HepG2 (cell line): Measurements from ENCODE around the gene ASB16. TPM values are rescaled to one million over a fixed set of nuclear protein-coding genes. Genes with fewer than 3 reads are reported as not detected.
A peak's percentile ranks its signal among the peaks of the same experiment; 100 is the strongest.

Source experiments
- CAMTA2 ChIP-seq: sonication (generic); formaldehyde crosslinking; IDR thresholded peaks from 2 replicates; pipeline ENCODE4 v1.4.0; 2020; ENCODE audit warnings: mild to moderate bottlenecking, missing genetic modification reagents, borderline replicate concordance
- CBX1 ChIP-seq: IDR thresholded peaks from one replicate; pipeline ENCODE4 v1.6.1; 2016; ENCODE audit warnings: antibody characterized with exemption, low read depth
- FOXO4 ChIP-seq: sonication (generic); formaldehyde crosslinking; conservative IDR thresholded peaks from 2 replicates; pipeline ENCODE4 v1.8.1; 2023; ENCODE audit warnings: missing genetic modification reagents
- JUNB ChIP-seq: sonication (generic); formaldehyde crosslinking; IDR thresholded peaks from 2 replicates; pipeline ENCODE4 v1.8.0; 2022; ENCODE audit warnings: missing genetic modification reagents, mild to moderate bottlenecking, borderline replicate concordance
- MLXIP ChIP-seq: sonication (generic); formaldehyde crosslinking; IDR thresholded peaks from 2 replicates; pipeline ENCODE4 v1.9.0; 2021; ENCODE audit warnings: missing genetic modification reagents, borderline replicate concordance
- MXD4 ChIP-seq: IDR thresholded peaks from 2 replicates; pipeline ENCODE4 v1.6.1; 2016; ENCODE audit warnings: mild to moderate bottlenecking, missing biosample characterization, missing genetic modification reagents
- NFE2 ChIP-seq: sonication (generic); formaldehyde crosslinking; IDR thresholded peaks from 2 replicates; pipeline ENCODE4 v1.4.0; 2020; ENCODE audit warnings: missing genetic modification reagents
- PCBP1 ChIP-seq: fragments of 200-400 bp; formaldehyde crosslinking; IDR thresholded peaks from 2 replicates; pipeline ENCODE4 v1.6.1; 2017; ENCODE audit warnings: mild to moderate bottlenecking, low read depth, low read length, borderline replicate concordance
- RCOR2 ChIP-seq: IDR thresholded peaks from 2 replicates; pipeline ENCODE4 v1.6.1; 2016; ENCODE audit warnings: missing biosample characterization, missing genetic modification reagents
- SALL1 ChIP-seq: sonication (generic); formaldehyde crosslinking; IDR thresholded peaks from 2 replicates; pipeline ENCODE4 v1.8.0; 2022; ENCODE audit warnings: mild to moderate bottlenecking, missing genetic modification reagents
- SMAD9 ChIP-seq: sonication (generic); formaldehyde crosslinking; IDR thresholded peaks from 2 replicates; pipeline ENCODE4 v1.5.1; 2020; ENCODE audit warnings: mild to moderate bottlenecking, missing genetic modification reagents
- SOX13 ChIP-seq, 3 experiments: fragments of 450-650 bp in 1 of 3; sonication (generic) in 1 of 3; formaldehyde crosslinking in 1 of 3; IDR thresholded peaks in 2 of 3; conservative IDR thresholded peaks in 1 of 3; 2 replicates each; pipeline versions ENCODE4 v1.5.0 to v1.6.1; 2016 to 2020; ENCODE audit warnings: antibody characterized with exemption in 1 of 3, mild to moderate bottlenecking in 1 of 3, missing compliant biosample characterization in 1 of 3, missing genetic modification reagents in 1 of 3, moderate library complexity in 1 of 3
- SP1 ChIP-seq, 2 experiments: fragments of 450-650 bp in 1 of 2; sonication (generic) in 1 of 2; formaldehyde crosslinking in 1 of 2; IDR thresholded peaks; 2 replicates each; pipeline versions ENCODE4 v1.4.0 to v1.6.1; 2016 to 2020; ENCODE audit warnings: missing genetic modification reagents in 1 of 2
- SRSF9 ChIP-seq: fragments of 200-400 bp; formaldehyde crosslinking; IDR thresholded peaks from 2 replicates; pipeline ENCODE4 v1.6.1; 2018; ENCODE audit warnings: borderline replicate concordance, mild to moderate bottlenecking, low read depth, low read length; ENCODE audit not compliant: insufficient read depth, poor library complexity, severe bottlenecking
- TOE1 ChIP-seq: sonication (generic); formaldehyde crosslinking; IDR thresholded peaks from 2 replicates; pipeline ENCODE4 v1.4.0; 2020; ENCODE audit warnings: mild to moderate bottlenecking, missing genetic modification reagents
- TSC22D2 ChIP-seq: sonication (generic); formaldehyde crosslinking; IDR thresholded peaks from 2 replicates; pipeline ENCODE4 v1.5.1; 2020; ENCODE audit warnings: missing genetic modification reagents, mild to moderate bottlenecking, borderline replicate concordance
- ZFAT ChIP-seq: sonication (generic); formaldehyde crosslinking; conservative IDR thresholded peaks from 2 replicates; pipeline ENCODE4 v1.8.1; 2023; ENCODE audit warnings: missing genetic modification reagents, inconsistent platforms
- ZFY ChIP-seq: sonication (generic); formaldehyde crosslinking; IDR thresholded peaks from 2 replicates; pipeline ENCODE4 v1.4.0; 2020; ENCODE audit warnings: missing genetic modification reagents
- ZNF564 ChIP-seq: sonication (generic); formaldehyde crosslinking; IDR thresholded peaks from 2 replicates; pipeline ENCODE4 v1.8.1; 2023; ENCODE audit warnings: mild to moderate bottlenecking, missing genetic modification reagents
- ZNF761 ChIP-seq: sonication (generic); formaldehyde crosslinking; conservative IDR thresholded peaks from 2 replicates; pipeline ENCODE4 v1.4.0; 2020; ENCODE audit warnings: mild to moderate bottlenecking, missing genetic modification reagents
- polyA plus RNA-seq, 8 experiments: library from polyadenylated mRNA; depleted of rRNA in 3 of 8; stranded (reverse) in 7 of 8; unstranded in 1 of 8; fragments of >200 nt; fragmentation: Illumina TruSeq in 4 of 8; extraction: Trizol in 4 of 8; gene quantifications; 2 replicates each; pipeline versions ENCODE4 v1.2.1 to v1.2.3, GENCODE V29; 2011 to 2016; ENCODE audit warnings: low read depth in 4 of 8, missing spikeins in 1 of 8, mixed read lengths in 1 of 8; ENCODE audit not compliant: insufficient read depth in 1 of 8
- total RNA-seq, 5 experiments: library from RNA; depleted of rRNA; stranded (reverse); fragments of >200 nt; fragmentation: Illumina TruSeq; extraction: Trizol; gene quantifications; 2 replicates each; pipeline ENCODE4 v1.2.3, GENCODE V29; 2016; ENCODE audit warnings: low read depth in 1 of 5
- TF ChIP-seq, protein P1 (sequence below): sonication (generic); formaldehyde crosslinking; IDR thresholded peaks from 2 replicates; pipeline ENCODE4 v1.4.0; 2020; ENCODE audit warnings: mild to moderate bottlenecking, missing genetic modification reagents
- TF ChIP-seq, protein P2 (sequence below): sonication (generic); formaldehyde crosslinking; IDR thresholded peaks from 2 replicates; pipeline ENCODE4 v1.8.1; 2023; ENCODE audit warnings: mild to moderate bottlenecking, missing genetic modification reagents
- TF ChIP-seq, protein P3 (sequence below): sonication (generic); formaldehyde crosslinking; IDR thresholded peaks from 2 replicates; pipeline ENCODE4 v1.8.0; 2022; ENCODE audit warnings: mild to moderate bottlenecking, missing genetic modification reagents, moderate library complexity

Gene ASB16
- total and polyA plus RNA-seq, 2 of the 13 experiments (the other 11 are each of a cell fraction or from before 2014, with no cell fraction given): 0.07 TPM; not detected in 1

- TF ChIP-seq SRSF9 (no peak), TSC22D2 (no peak), NFE2 (CRISPR knock-in tag) (no peak), SP1 (IDR thresholded peaks at IDR 0.05) (no peak), SP1 (CRISPR knock-in tag; IDR thresholded peaks at IDR 0.05) (peak; percentile 80), CBX1 (no peak), FOXO4 (CRISPR knock-in tag) (no peak), RCOR2 (CRISPR knock-in tag) (peak; percentile 79), PCBP1 (0 out of 2 replicates have a peak, but pooled peaks have one; percentile 76), CAMTA2 (CRISPR knock-in tag) (no peak), ZNF761 (CRISPR knock-in tag) (peak; percentile 83), MLXIP (CRISPR knock-in tag) (no peak), SOX13 (IDR thresholded peaks at IDR 0.05) (0 out of 2 replicates have a peak, but pooled peaks have one; percentile 18), SOX13 (CRISPR knock-in tag; conservative IDR thresholded peaks at IDR 0.05 in 1 of 2, IDR thresholded peaks at IDR 0.05 in 1 of 2) (peak; percentile 27 to 57; a peak in 2 of 4 replicates), SMAD9 (CRISPR knock-in tag) (0 out of 2 replicates have a peak, but pooled peaks have one; percentile 27), ZNF564 (CRISPR knock-in tag) (no peak), MXD4 (no peak), TOE1 (CRISPR knock-in tag) (no peak), ZFAT (CRISPR knock-in tag) (no peak), JUNB (no peak), ZFY (CRISPR knock-in tag) (peak; percentile 79), SALL1 (CRISPR knock-in tag) (peak; percentile 89)
- TF ChIP-seq, protein P1, sequence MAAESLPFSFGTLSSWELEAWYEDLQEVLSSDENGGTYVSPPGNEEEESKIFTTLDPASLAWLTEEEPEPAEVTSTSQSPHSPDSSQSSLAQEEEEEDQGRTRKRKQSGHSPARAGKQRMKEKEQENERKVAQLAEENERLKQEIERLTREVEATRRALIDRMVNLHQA (CRISPR knock-in tag): no peak
- TF ChIP-seq, protein P2, sequence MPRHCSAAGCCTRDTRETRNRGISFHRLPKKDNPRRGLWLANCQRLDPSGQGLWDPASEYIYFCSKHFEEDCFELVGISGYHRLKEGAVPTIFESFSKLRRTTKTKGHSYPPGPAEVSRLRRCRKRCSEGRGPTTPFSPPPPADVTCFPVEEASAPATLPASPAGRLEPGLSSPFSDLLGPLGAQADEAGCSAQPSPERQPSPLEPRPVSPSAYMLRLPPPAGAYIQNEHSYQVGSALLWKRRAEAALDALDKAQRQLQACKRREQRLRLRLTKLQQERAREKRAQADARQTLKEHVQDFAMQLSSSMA: no peak
- TF ChIP-seq, protein P3, sequence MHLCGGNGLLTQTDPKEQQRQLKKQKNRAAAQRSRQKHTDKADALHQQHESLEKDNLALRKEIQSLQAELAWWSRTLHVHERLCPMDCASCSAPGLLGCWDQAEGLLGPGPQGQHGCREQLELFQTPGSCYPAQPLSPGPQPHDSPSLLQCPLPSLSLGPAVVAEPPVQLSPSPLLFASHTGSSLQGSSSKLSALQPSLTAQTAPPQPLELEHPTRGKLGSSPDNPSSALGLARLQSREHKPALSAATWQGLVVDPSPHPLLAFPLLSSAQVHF (CRISPR knock-in tag): no peak
Observed at GRCh38 chr17:44123356-44124117, 47.0 kb upstream of the ASB16 start, which contains the start of gene HDAC5 (continued).
